Left ventricle myocardium superior (tissue), 1 donor: ENCODE data around the gene ZXDC. TPM values are rescaled to one million over a fixed set of nuclear protein-coding genes. Genes with fewer than 3 reads are reported as not detected.

Experiments
- ATAC-seq: fragments of 200-7000 bp; cut with Tn5 transposase; one replicate; pipeline ENCODE4 v1.9.1; 2020; ENCODE audit warnings: mild to moderate bottlenecking, moderate library complexity
- DNase-seq: peaks from one replicate; pipeline ENCODE4 v3.0.0-alpha.2; 2020
- intact Hi-C: fragments of 100-400 bp; cut with micrococcal nuclease; formaldehyde crosslinking; loops from one replicate; pipeline ENCODE4 v1.11.0; 2022
- total RNA-seq: library from RNA; stranded (reverse); fragmentation: NEBNext Ultra II Directional; extraction: Animal tissue kit (Norgen Biotek cat#: 25700); gene quantifications from one replicate; pipeline ENCODE4 v1.2.1, GENCODE V29; 2021
- donor health status: DM: no; HTN: yes; CAD: no; lungs with severe emphysema.

The ZXDC gene
- total RNA-seq, 1 donor from 2014 or later, result 17.9 TPM

GRCh38 chr3:126512916-126513650 lies 37.4 kb upstream of the ZXDC start:
- DNase-seq, result no peak
- intact Hi-C loops, result no loop called here
- peak; percentile 47 for ATAC-seq

- intact Hi-C loops, result no loop called here
- DNase-seq (no peak), ATAC-seq (peak; percentile 52)
Measured at GRCh38 chr3:126512026-126512425, 36.3 kb upstream of the ZXDC start.

GRCh38 chr3:126511291-126511690 lies 35.6 kb upstream of the ZXDC start:
- no peak for DNase-seq
- intact Hi-C loops, result no loop called here
- ATAC-seq, result no peak

GRCh38 chr3:126510308-126510910 lies 34.7 kb upstream of the ZXDC start:
- no peak for DNase-seq
- intact Hi-C loops, result no loop called here
- ATAC-seq, result no peak

- intact Hi-C loops, result no loop called here
- no peak for DNase-seq
- ATAC-seq, result no peak
Measured at GRCh38 chr3:126509597-126510307, 34.1 kb upstream of the ZXDC start.

GRCh38 chr3:126508564-126508964 lies 32.9 kb upstream of the ZXDC start:
- intact Hi-C loops, result no loop called here
- no peak for DNase-seq
- ATAC-seq, result no peak

- DNase-seq (no peak), ATAC-seq (no peak)
- intact Hi-C loops, result no loop called here
Measured at GRCh38 chr3:126507886-126508285, 32.2 kb upstream of the ZXDC start.

GRCh38 chr3:126503701-126504100 lies 28.0 kb upstream of the ZXDC start:
- ATAC-seq (no peak), DNase-seq (no peak)
- intact Hi-C loops, result no loop called here

- ATAC-seq (no peak), DNase-seq (no peak)
- intact Hi-C loops, result no loop called here
Measured at GRCh38 chr3:126502656-126503055, 27.0 kb upstream of the ZXDC start.

- DNase-seq (peak; percentile 63), ATAC-seq (peak; percentile 80)
- intact Hi-C loops, result no loop called here
Measured at GRCh38 chr3:126501736-126502135, 26.0 kb upstream of the ZXDC start.

- intact Hi-C loops, result no loop called here
- ATAC-seq (no peak), DNase-seq (no peak)
Measured at GRCh38 chr3:126501054-126501453, 25.4 kb upstream of the ZXDC start.

- DNase-seq (no peak), ATAC-seq (no peak)
- intact Hi-C loops, result no loop called here
Measured at GRCh38 chr3:126500016-126500415, 24.3 kb upstream of the ZXDC start.

GRCh38 chr3:126499401-126499800 lies 23.7 kb upstream of the ZXDC start:
- DNase-seq, result no peak
- intact Hi-C loops, result no loop called here

GRCh38 chr3:126498929-126499328 lies 23.2 kb upstream of the ZXDC start:
- intact Hi-C loops, result no loop called here
- DNase-seq (no peak), ATAC-seq (no peak)

More at GRCh38 chr3:126499401-126499800, 23.7 kb upstream of the ZXDC start:
- ATAC-seq, result no peak

- DNase-seq (no peak), ATAC-seq (no peak)
- intact Hi-C loops, result no loop called here
Measured at GRCh38 chr3:126498461-126498860, 22.8 kb upstream of the ZXDC start.

GRCh38 chr3:126497956-126498355 lies 22.3 kb upstream of the ZXDC start:
- ATAC-seq (no peak), DNase-seq (no peak)
- intact Hi-C loops, result no loop called here

GRCh38 chr3:126496894-126497850 lies 21.5 kb upstream of the ZXDC start:
- DNase-seq, result no peak
- ATAC-seq, result no peak
- intact Hi-C loops, result no loop called here

GRCh38 chr3:126495786-126496185 lies 20.1 kb upstream of the ZXDC start:
- intact Hi-C loops, result no loop called here
- no peak for ATAC-seq
- no peak for DNase-seq

GRCh38 chr3:126494970-126495230 lies 19.2 kb upstream of the ZXDC start:
- DNase-seq (no peak), ATAC-seq (no peak)
- intact Hi-C loops, result no loop called here
